Sigmoid colon (tissue), 7 donors: Measurements from ENCODE around the gene BCAS3. TPM values are rescaled to one million over a fixed set of nuclear protein-coding genes. Genes with fewer than 3 reads are reported as not detected.

Experiments used
- DNase-seq: peaks from one replicate; pipeline ENCODE4 v3.0.0-alpha.2; 2019
- H3K27ac ChIP-seq, 4 donors: fragments of 200-600 bp; sonication (generic); one replicate each; pipeline ENCODE4 v1.5.1; 2016 to 2019; ENCODE audit warnings: mild to moderate bottlenecking in 1 of 4
- H3K27me3 ChIP-seq, 3 donors: fragments of 200-600 bp; sonication (generic); one replicate each; pipeline ENCODE4 v1.5.1; 2019; ENCODE audit warnings: mild to moderate bottlenecking in 1 of 3
- H3K36me3 ChIP-seq, 4 donors: fragments of 200-600 bp; sonication (generic); one replicate each; pipeline ENCODE4 v1.5.1; 2016 to 2019
- H3K4me1 ChIP-seq, 4 donors: fragments of 200-600 bp; sonication (generic); one replicate each; pipeline ENCODE4 v1.5.1; 2017 to 2019
- H3K4me3 ChIP-seq, 4 donors: fragments of 200-600 bp; sonication (generic); one replicate each; pipeline ENCODE4 v1.5.1; 2017 to 2019; ENCODE audit warnings: mild to moderate bottlenecking in 2 of 4, moderate library complexity in 1 of 4
- H3K9me3 ChIP-seq, 4 donors: fragments of 200-600 bp in 3 of 4; sonication (generic) in 3 of 4; one replicate each; pipeline versions ENCODE4 v1.5.1 to v1.6.1; 2013 to 2019
- CTCF ChIP-seq, 4 experiments: fragments of 450-650 bp in 3 of 4; fragments of 200-600 bp in 1 of 4; IDR thresholded peaks; one replicate each; pipeline ENCODE4 v1.5.1; 2016 to 2019; ENCODE audit warnings: antibody characterized with exemption in 4 of 4, mild to moderate bottlenecking in 3 of 4, moderate library complexity in 2 of 4
- EP300 ChIP-seq, 4 donors: sonication (generic); formaldehyde crosslinking; IDR thresholded peaks; one replicate each; pipeline ENCODE4 v1.6.1; 2017; ENCODE audit warnings: antibody characterized with exemption in 4 of 4
- POLR2A ChIP-seq, 2 donors: fragments of 450-650 bp; IDR thresholded peaks; one replicate each; pipeline ENCODE4 v1.6.1; 2016; ENCODE audit warnings: antibody characterized with exemption in 2 of 2, mild to moderate bottlenecking in 2 of 2, moderate library complexity in 2 of 2
- POLR2AphosphoS5 ChIP-seq, 4 donors: sonication (generic); formaldehyde crosslinking; IDR thresholded peaks; one replicate each; pipeline ENCODE4 v1.6.1; 2017; ENCODE audit warnings: antibody characterized with exemption in 4 of 4
- WGBS, 2 donors: extraction: QIAGEN DNeasy Blood & Tissue Kit; methylation state at CpG; one replicate each; pipeline ENCODE4 v1.1.7; 2013; 5-methylcytosine and 5-hydroxymethylcytosine counted together
- intact Hi-C: fragments of 100-400 bp; cut with DNase I; formaldehyde crosslinking; loops from one replicate; pipeline ENCODE4 v1.15.1; 2023
- polyA plus RNA-seq, 3 donors: library from polyadenylated mRNA; stranded (reverse); fragments of 200-250 nt; gene quantifications; one replicate each; pipeline ENCODE4 v1.2.3, GENCODE V29; 2013
- total RNA-seq, 4 donors: library from RNA; depleted of rRNA; stranded (reverse); fragments of >200 nt; gene quantifications; one replicate each; pipeline ENCODE4 v1.1.0, GENCODE V29; 2016
- donor health status: healthy with polysubstance abuse.
- donor health status: Bipolar disorder and iron deficiency.
- donor health status: healthy.

Gene BCAS3
- total and polyA plus RNA-seq, 7 donors: 6.3 to 38.5 (median 28.5) TPM

GRCh38 chr17:60653569-60653968 is 24.1 kb upstream of the BCAS3 start:
- peaks cover 7 to 57% (median 14%) of the 10 kb centered on the region in 4 donors for H3K36me3 ChIP-seq
- no peak overlapping the region for H3K4me3 ChIP-seq
- intact Hi-C loops: no loop called here
- DNase-seq: no peak
- no peak overlapping the region for H3K27ac ChIP-seq
- H3K9me3 ChIP-seq: no peaks in the 10 kb centered on the region
- no peak for TF ChIP-seq POLR2AphosphoS5 (IDR thresholded peaks at IDR 0.05)
- no peak for TF ChIP-seq EP300 (IDR thresholded peaks at IDR 0.05)
- TF ChIP-seq CTCF (IDR thresholded peaks at IDR 0.05): no peak
- TF ChIP-seq POLR2A (IDR thresholded peaks at IDR 0.05): no peak
- 95 to 99% methylated on average over 1 of the region's 1 CpG for WGBS, 2 donors
- no peaks in the 10 kb centered on the region for H3K27me3 ChIP-seq
- no peaks in the 10 kb centered on the region for H3K4me1 ChIP-seq

DNA sequence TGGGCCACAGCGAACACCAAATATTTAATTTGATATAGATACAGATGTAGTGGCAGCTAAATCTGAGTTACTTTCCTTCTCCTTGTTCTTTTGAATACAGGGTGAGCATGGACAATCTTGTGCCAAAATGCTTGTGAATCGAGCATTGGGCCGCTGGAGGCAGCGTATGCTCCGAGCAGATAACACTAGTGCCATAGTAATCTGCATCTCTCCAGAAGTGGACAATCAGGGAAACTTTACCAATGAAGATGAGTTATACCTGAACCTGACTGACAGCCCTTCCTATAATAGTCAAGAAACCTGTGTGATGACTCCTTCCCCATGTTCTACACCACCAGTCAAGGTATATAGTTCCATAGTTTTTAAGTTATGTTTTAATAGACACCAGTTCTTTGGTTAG is 21.2 kb upstream of the BCAS3 start:
- no peaks in the 10 kb centered on the region for H3K9me3 ChIP-seq
- peaks cover 0 to 30% (median 0%) of the 10 kb centered on the region in 4 donors for H3K36me3 ChIP-seq
- no peaks in the 10 kb centered on the region for H3K4me1 ChIP-seq
- 97 to 98% methylated on average over 5 of the region's 5 CpGs for WGBS, 2 donors
- TF ChIP-seq POLR2A (IDR thresholded peaks at IDR 0.05) (no peak), POLR2AphosphoS5 (IDR thresholded peaks at IDR 0.05) (no peak), EP300 (IDR thresholded peaks at IDR 0.05) (no peak), CTCF (IDR thresholded peaks at IDR 0.05) (no peak)
- no peak for DNase-seq
- no peaks in the 10 kb centered on the region for H3K27me3 ChIP-seq
- intact Hi-C loops: no loop called here
- H3K27ac ChIP-seq: no peak overlapping the region
- H3K4me3 ChIP-seq: no peak overlapping the region

DNA sequence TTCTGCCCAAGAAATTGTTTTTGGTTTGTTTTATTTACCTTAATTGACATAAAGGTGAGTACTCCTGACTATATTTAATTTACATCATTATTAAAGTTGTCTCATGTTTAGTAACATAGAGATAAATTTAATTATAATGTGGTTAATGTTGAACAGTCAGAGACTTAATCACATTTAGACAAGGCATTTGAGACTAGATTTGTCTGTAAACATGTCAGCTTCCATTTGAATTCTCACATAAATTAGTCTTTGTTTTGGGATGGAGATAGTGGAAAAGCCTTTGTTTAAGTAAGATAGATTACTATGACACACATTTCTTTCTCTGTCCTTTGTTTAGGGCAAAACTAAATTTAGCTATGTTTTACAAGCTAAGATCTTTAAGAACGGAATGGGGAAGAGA is 18.5 kb upstream of the BCAS3 start:
- no peak overlapping the region for H3K27ac ChIP-seq
- H3K27me3 ChIP-seq: no peaks in the 10 kb centered on the region
- H3K9me3 ChIP-seq: no peaks in the 10 kb centered on the region
- no peak for DNase-seq
- intact Hi-C loops: no loop called here
- no peak for TF ChIP-seq CTCF (IDR thresholded peaks at IDR 0.05)
- no peak for TF ChIP-seq POLR2AphosphoS5 (IDR thresholded peaks at IDR 0.05)
- TF ChIP-seq EP300 (IDR thresholded peaks at IDR 0.05): no peak
- no peak for TF ChIP-seq POLR2A (IDR thresholded peaks at IDR 0.05)
- H3K4me1 ChIP-seq: no peaks in the 10 kb centered on the region
- H3K36me3 ChIP-seq: peaks cover 0 to 38% (median 0%) of the 10 kb centered on the region in 4 donors
- H3K4me3 ChIP-seq: no peak overlapping the region
- WGBS, 2 donors: 74 to 86% methylated on average over 1 of the region's 1 CpG

GRCh38 chr17:60661489-60661888 is 16.2 kb upstream of the BCAS3 start:
- H3K27ac ChIP-seq: no peak overlapping the region
- no peaks in the 10 kb centered on the region for H3K27me3 ChIP-seq
- DNase-seq: no peak
- H3K9me3 ChIP-seq: no peaks in the 10 kb centered on the region
- H3K4me3 ChIP-seq: no peak overlapping the region
- WGBS, 2 donors: 94 to 96% methylated on average over 2 of the region's 2 CpGs
- TF ChIP-seq CTCF (IDR thresholded peaks at IDR 0.05): no peak
- no peak for TF ChIP-seq POLR2A (IDR thresholded peaks at IDR 0.05)
- TF ChIP-seq POLR2AphosphoS5 (IDR thresholded peaks at IDR 0.05): no peak
- TF ChIP-seq EP300 (IDR thresholded peaks at IDR 0.05): no peak
- intact Hi-C loops: no loop called here
- peaks cover 0 to 59% (median 0%) of the 10 kb centered on the region in 4 donors for H3K36me3 ChIP-seq
- no peaks in the 10 kb centered on the region for H3K4me1 ChIP-seq

- Histone ChIP-seq H3K4me1 (no peaks in the 10 kb centered on the region), H3K9me3 (no peaks in the 10 kb centered on the region), H3K27me3 (no peaks in the 10 kb centered on the region), H3K4me3 (no peak overlapping the region), H3K27ac (no peak overlapping the region), H3K36me3 (peaks cover 0 to 41% (median 0%) of the 10 kb centered on the region in 4 donors)
- WGBS, 2 donors: 80 to 89% methylated on average over 1 of the region's 1 CpG
- TF ChIP-seq EP300 (IDR thresholded peaks at IDR 0.05): no peak
- TF ChIP-seq CTCF (IDR thresholded peaks at IDR 0.05): no peak
- TF ChIP-seq POLR2AphosphoS5 (IDR thresholded peaks at IDR 0.05): no peak
- no peak for TF ChIP-seq POLR2A (IDR thresholded peaks at IDR 0.05)
- no peak for DNase-seq
- intact Hi-C loops: no loop called here
Observed at GRCh38 chr17:60664022-60664421, 13.6 kb upstream of the BCAS3 start.
